A673 (cell line): ENCODE measurements around the gene TCF15. TPM values are rescaled to one million over a fixed set of nuclear protein-coding genes. Genes with fewer than 3 reads are reported as not detected.

Experiments used
- BruUV-seq: library from RNA; stranded (reverse); fragments of 400-500 nt; replicated peaks from 2 replicates; lab custom pipeline; 2021; lab: Mats Ljungman, UMichigan
- CTCF ChIA-PET: fragments of 300-600 bp; sonication (Branson Sonifier 250); formaldehyde crosslinking; loops from one replicate; lab custom pipeline; 2022; ENCODE audit warnings: antibody characterized with exemption; lab: Charles Lee
- POLR2A ChIA-PET: fragments of 300-600 bp; sonication (Branson Sonifier 250); formaldehyde crosslinking; loops from one replicate; lab custom pipeline; 2022; ENCODE audit warnings: antibody characterized with exemption; ENCODE audit not compliant: low non-redundant PET; lab: Charles Lee
- DNase-seq: peaks from one replicate; pipeline ENCODE4 v3.0.0-alpha.2; 2015; ENCODE audit warnings: low spot score
- H3K27ac ChIP-seq: fragments of 200-600 bp; sonication (generic); 2 replicates; pipeline ENCODE4 v1.5.1; 2016; ENCODE audit warnings: mixed run types, low read depth, mild to moderate bottlenecking, mixed read lengths, antibody characterized with exemption, low read length; ENCODE audit not compliant: poor library complexity, severe bottlenecking
- H3K27me3 ChIP-seq: fragments of 200-600 bp; sonication (generic); replicated peaks from 2 replicates; pipeline ENCODE4 v1.6.1; 2017; ENCODE audit warnings: mixed run types, low read depth, mild to moderate bottlenecking, mixed read lengths, antibody characterized with exemption, low read length; ENCODE audit not compliant: insufficient read depth, poor library complexity
- H3K36me3 ChIP-seq: fragments of 200-600 bp; sonication (generic); 2 replicates; pipeline ENCODE4 v1.6.1; 2016; ENCODE audit warnings: mixed run types, mild to moderate bottlenecking, mixed read lengths, antibody characterized with exemption, low read length; ENCODE audit not compliant: insufficient read depth, poor library complexity, severe bottlenecking
- H3K4me1 ChIP-seq: fragments of 200-600 bp; sonication (generic); 2 replicates; pipeline ENCODE4 v1.6.1; 2017; ENCODE audit warnings: mixed run types, mild to moderate bottlenecking, mixed read lengths, antibody characterized with exemption, low read length; ENCODE audit not compliant: insufficient read depth, poor library complexity, severe bottlenecking
- H3K4me3 ChIP-seq: fragments of 200-600 bp; sonication (generic); 2 replicates; pipeline ENCODE4 v1.5.1; 2016; ENCODE audit warnings: low read depth, mixed run types, mild to moderate bottlenecking, mixed read lengths, low read length; ENCODE audit not compliant: poor library complexity, severe bottlenecking
- H3K9me3 ChIP-seq: fragments of 200-600 bp; sonication (generic); 2 replicates; pipeline ENCODE4 v1.6.1; 2016; ENCODE audit warnings: mixed run types, low read depth, mild to moderate bottlenecking, mixed read lengths, antibody characterized with exemption, low read length; ENCODE audit not compliant: poor library complexity, severe bottlenecking
- CTCF ChIP-seq: fragments of 300-800, 200-600 bp; sonication (generic); conservative IDR thresholded peaks from 2 replicates; pipeline ENCODE4 v1.5.1; 2017; ENCODE audit warnings: low read depth, mild to moderate bottlenecking, antibody characterized with exemption, low read length, moderate library complexity, mixed read lengths
- EZH2 ChIP-seq: fragments of 200-600 bp; sonication (generic); IDR thresholded peaks from 2 replicates; pipeline ENCODE4 v1.6.1; 2017; ENCODE audit warnings: borderline replicate concordance, low read depth, mild to moderate bottlenecking, mixed read lengths, antibody characterized with exemption, low read length; ENCODE audit not compliant: poor library complexity, severe bottlenecking
- intact Hi-C: fragments of 100-400 bp; cut with micrococcal nuclease; formaldehyde crosslinking; loops from one replicate; pipeline ENCODE4 v1.10.0; 2022; ENCODE audit not compliant: unreplicated experiment
- total RNA-seq: library from RNA; stranded (reverse); gene quantifications from 2 replicates; pipeline ENCODE4 v1.2.3, GENCODE V29; 2021

The TCF15 gene
- total RNA-seq, 1 experiment from 2014 or later: 0.24 TPM

- POLR2A ChIA-PET: no interaction called here
- Histone ChIP-seq H3K36me3 (no peaks in the 10 kb centered on the region), H3K4me1 (no peaks in the 10 kb centered on the region), H3K27ac (no peak overlapping the region), H3K9me3 (no peaks in the 10 kb centered on the region), H3K27me3 (no peaks in the 10 kb centered on the region), H3K4me3 (no peak overlapping the region)
- CTCF ChIA-PET: no interaction called here
- TF ChIP-seq CTCF (no peak), EZH2 (no peak)
- intact Hi-C loops: no loop called here
- DNase-seq: no peak
- BruUV-seq: no TSS peak
Measured at GRCh38 chr20:592506-592905, 17.6 kb downstream of the TCF15 start.

- H3K4me1 ChIP-seq: no peaks in the 10 kb centered on the region
- BruUV-seq: no TSS peak
- ChIA-PET POLR2A (no interaction called here), CTCF (no interaction called here)
- no peaks in the 10 kb centered on the region for H3K27me3 ChIP-seq
- H3K4me3 ChIP-seq: no peak overlapping the region
- no peak for TF ChIP-seq CTCF
- TF ChIP-seq EZH2: no peak
- H3K36me3 ChIP-seq: no peaks in the 10 kb centered on the region
- no peak for DNase-seq
- H3K27ac ChIP-seq: no peak overlapping the region
- no peaks in the 10 kb centered on the region for H3K9me3 ChIP-seq
- intact Hi-C loops: no loop called here
Measured at GRCh38 chr20:591941-592340, 18.2 kb downstream of the TCF15 start.

- Histone ChIP-seq H3K4me3 (no peak overlapping the region), H3K9me3 (no peaks in the 10 kb centered on the region), H3K36me3 (no peaks in the 10 kb centered on the region), H3K4me1 (no peaks in the 10 kb centered on the region), H3K27ac (no peak overlapping the region), H3K27me3 (no peaks in the 10 kb centered on the region)
- no peak for DNase-seq
- POLR2A ChIA-PET: no interaction called here
- intact Hi-C loops: no loop called here
- no peak for TF ChIP-seq EZH2
- no peak for TF ChIP-seq CTCF
- CTCF ChIA-PET: no interaction called here
- no TSS peak for BruUV-seq
Measured at GRCh38 chr20:588932-589672, 21.0 kb downstream of the TCF15 start.
